Dermis lymphatic vessel endothelial cell (primary cell): ENCODE data around the gene CWF19L1. TPM values are rescaled to one million over a fixed set of nuclear protein-coding genes. Genes with fewer than 3 reads are reported as not detected.

Experiments used
- total RNA-seq: library from RNA; depleted of rRNA; stranded (reverse); fragments of >200 nt; gene quantifications from 2 replicates; pipeline ENCODE4 v1.2.1, GENCODE V29; 2014

Gene CWF19L1
- total RNA-seq: 19.4 and 28.9 TPM in 2 replicates

DNA sequence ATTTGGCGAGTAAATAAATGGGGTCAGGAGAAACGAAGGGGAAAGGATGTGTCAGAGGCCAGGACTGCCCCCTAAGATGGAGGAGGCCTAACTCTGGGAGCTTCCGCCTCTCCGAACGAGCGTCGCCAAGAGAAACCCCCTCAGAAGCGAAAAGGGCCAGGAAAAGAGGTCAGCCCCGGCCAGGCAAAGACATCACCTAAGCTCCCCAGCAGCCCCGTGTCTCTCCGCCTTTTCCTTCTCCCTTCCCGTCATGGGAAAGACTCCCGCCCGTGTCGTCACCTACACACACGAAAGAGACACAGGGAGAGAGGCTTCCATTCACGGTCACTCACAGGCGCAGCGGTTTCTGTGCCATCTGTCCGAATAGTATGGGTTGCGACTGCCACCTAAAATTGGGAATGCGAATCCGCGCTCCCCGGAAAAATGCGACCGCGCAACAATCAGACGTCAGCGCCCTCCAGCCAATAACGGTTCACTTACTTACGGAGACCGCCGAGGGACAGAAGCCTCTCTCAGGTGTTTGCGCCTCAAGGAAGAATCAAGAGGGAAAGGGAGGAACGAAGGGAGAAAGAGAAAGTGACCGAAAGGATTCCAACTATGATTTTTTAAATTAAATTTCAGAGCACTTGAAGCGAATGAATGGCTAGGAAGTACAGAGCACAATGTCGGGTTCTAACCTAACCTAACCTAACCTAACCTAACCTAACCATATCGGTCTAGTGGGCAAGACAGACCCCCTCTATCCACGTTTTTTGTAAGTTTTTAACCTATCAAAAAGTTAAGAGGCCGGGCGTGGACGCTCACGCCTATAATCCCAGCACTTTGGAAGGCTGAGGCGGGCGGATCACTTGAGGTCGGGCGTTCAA is at the start of gene CWF19L1:
Gene CWF19L1 (minus strand): TSS at position 400 of the 866 bp plus-strand sequence. CDS start 45 bp downstream, at position 355.

DNA sequence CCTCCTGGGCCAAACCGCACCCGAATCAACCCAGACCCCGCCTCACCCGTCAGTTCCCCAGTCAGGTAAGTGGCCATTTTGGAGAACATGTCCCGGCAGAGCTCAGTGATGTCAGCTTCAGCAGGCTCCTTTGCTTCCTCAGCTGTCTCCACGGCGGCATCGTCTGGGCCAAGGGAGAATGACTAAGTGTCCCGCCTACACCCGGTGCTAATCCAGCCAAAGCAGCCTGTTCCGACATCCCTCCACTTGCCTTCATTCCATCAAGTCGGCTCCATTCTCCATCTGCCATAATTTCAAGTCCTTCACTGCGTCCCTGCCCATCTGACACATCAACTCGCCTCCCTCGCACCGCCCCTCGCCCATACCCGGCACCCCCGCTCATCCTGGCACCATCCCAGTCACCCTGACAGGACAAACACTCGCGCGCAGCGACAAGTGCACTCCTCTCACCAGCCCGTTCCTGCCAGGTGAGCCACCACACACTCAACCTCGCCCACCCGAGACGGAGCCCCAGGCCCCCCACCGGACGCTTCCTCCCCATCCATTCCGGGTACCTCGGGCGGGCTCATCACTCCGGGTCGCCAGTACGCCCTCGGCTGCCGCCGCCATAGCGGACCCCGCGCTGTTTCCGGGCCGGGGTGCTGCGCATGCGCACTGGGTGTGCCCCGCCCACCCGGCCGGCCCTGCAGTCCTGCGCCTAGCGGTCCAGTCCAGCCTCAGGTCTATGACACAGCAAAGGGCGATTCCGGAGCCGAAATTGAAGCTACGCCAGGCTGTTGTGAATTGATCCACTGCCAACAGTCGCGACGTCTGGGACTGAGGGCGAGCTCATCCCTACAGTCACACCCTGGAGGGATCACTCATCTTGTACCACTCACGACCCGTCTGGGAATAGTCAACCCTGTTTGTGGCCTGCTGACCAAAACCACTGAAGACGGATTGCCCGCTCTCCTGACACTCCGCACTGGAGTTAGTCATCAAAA is 18.9 kb upstream of the CWF19L1 start, which contains the start of gene BLOC1S2:
Gene BLOC1S2 (minus strand): TSS at position 630 of the 983 bp plus-strand sequence. CDS start 21 bp downstream, at position 609.

DNA sequence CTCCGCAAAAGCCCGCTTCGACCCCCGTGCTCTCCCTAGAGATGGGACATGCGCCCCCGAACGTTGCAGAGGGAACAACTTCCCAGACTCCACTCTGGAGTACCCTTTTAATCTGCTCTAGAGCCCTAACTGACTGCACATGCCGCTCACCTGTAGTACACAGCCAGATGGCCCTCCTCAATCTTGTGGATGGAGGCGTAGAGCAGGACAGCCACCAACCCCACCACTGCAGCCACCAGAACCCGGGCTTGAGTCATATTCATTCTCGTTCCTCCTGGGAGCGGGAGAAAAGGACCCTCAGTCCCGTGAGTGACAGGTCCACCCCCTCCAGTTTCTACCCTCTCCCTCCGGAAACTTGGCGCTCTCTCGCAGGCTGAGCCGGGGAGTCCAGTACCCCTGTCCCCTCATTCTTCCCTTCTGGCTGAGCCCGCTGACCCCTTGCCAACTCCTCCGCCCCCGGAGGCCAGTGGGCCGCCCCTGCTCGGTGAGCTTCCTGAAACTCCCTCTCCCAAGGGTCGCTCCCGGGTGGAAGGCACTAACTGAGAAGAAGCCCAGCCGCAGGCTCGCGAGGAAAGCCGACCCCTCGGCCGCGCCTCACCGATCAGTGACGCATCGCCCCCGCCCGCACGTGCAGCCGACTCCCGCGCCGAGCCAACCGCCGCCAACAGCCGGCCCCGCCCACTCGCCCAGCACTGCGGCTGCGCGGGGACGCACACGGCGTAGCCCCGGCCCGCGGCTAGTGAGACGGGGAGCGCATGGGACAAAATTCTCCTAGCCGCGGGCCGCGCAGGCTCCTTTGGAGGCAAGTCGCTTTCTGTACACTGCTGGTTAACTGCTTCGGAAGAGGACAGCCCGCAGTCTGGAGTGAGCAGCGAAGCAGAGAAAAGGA is 81.8 kb downstream of the CWF19L1 start, which contains the start of gene ERLIN1:
Gene ERLIN1 (minus strand): TSS at position 666 of the 889 bp plus-strand sequence. CDS start 403 bp downstream, at position 263.

Other genes with a start within 250 kb of the CWF19L1 start
- gene CPN1, start 185.8 kb downstream of the CWF19L1 start, total RNA-seq: not detected in 2 replicates
- gene ERLIN1, start 81.6 kb downstream of the CWF19L1 start, total RNA-seq: 28.9 and 32.7 TPM in 2 replicates
- 22.5 and 23.4 TPM in 2 replicates for gene CHUK, start 38.0 kb downstream of the CWF19L1 start, total RNA-seq
- 35.5 and 39.3 TPM in 2 replicates for gene BLOC1S2, start 19.0 kb upstream of the CWF19L1 start, total RNA-seq
- gene PKD2L1, start 62.6 kb upstream of the CWF19L1 start, total RNA-seq: not detected in 2 replicates
- gene SCD, start 79.6 kb upstream of the CWF19L1 start, total RNA-seq: 24.5 and 42.6 TPM in 2 replicates
- gene WNT8B, start 195.4 kb upstream of the CWF19L1 start, total RNA-seq: not detected in 2 replicates